GM12873 (cell line): Measurements from ENCODE around the gene MRPS35.

ENCODE experiments used
- CTCF ChIP-seq: IDR thresholded peaks from 2 replicates; pipeline ENCODE4 v1.5.1; 2012; ENCODE audit warnings: low read depth, mild to moderate bottlenecking, moderate library complexity, low read length, control low read depth; ENCODE audit not compliant: insufficient read depth; ENCODE audit errors: missing control alignments

The MRPS35 gene

GRCh38 chr12:27762757-27763156 lies 52.1 kb downstream of the MRPS35 start:
- no peak for TF ChIP-seq CTCF

- TF ChIP-seq CTCF = no peak
These were observed 56.0 kb downstream of the MRPS35 start for GRCh38 chr12:27766587-27766986.

GRCh38 chr12:27769142-27769673 lies 58.6 kb downstream of the MRPS35 start:
- TF ChIP-seq CTCF = no peak

- no peak for TF ChIP-seq CTCF
These were observed 61.1 kb downstream of the MRPS35 start for GRCh38 chr12:27771481-27772327.

GRCh38 chr12:27772328-27773049 lies 61.9 kb downstream of the MRPS35 start:
- no peak for TF ChIP-seq CTCF

- no peak for TF ChIP-seq CTCF
These were observed 66.5 kb downstream of the MRPS35 start for GRCh38 chr12:27777141-27777540.

GRCh38 chr12:27778206-27778605 lies 67.6 kb downstream of the MRPS35 start:
- no peak for TF ChIP-seq CTCF
